NCI-H128 (cell line): Measurements from ENCODE around the gene USB1.

Experiments used
- DNase-seq: peaks from one replicate; lab custom pipeline; 2025; ENCODE audit not compliant: unreplicated experiment; lab: John Stamatoyannopoulos, UW

Gene USB1

DNA sequence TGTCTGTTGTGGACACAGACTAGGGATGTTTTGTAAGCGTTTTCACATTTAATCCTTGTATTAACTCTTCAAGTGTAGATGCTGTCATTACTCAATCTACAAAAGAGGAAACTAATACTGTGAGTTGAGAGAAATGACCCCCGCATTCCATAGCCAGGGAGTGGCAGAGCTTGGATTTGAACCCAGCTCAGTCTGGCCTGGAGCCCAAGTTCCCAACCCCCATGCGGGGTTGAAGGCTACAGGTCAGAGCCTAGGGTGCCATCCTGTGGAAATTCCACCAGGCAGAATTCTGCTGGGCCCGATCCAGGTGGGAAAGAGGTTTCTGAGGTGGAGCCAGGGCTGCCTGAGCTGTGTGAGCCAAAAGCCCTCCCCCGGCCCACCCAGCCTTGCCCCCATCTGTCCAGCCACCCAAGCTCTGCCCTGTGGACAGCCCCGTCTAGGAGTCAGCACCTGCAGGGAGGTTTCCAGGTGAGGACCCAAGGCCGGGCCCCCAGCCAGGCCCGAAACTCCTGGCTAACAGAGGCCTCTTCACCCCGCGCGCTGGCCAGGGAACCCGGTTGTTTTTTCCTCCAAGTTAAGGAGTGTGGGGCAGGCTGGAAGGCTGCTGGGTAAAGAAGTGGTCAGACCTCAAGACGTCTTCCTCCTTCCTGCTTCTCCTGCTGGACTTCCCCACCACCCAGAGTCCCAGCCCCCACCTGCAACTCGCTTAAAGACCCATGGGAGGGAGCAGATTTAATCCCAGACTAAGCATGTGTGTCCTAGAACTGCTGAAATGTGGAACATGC lies 30.0 kb downstream of the USB1 start:
- DNase-seq = no peak

DNA sequence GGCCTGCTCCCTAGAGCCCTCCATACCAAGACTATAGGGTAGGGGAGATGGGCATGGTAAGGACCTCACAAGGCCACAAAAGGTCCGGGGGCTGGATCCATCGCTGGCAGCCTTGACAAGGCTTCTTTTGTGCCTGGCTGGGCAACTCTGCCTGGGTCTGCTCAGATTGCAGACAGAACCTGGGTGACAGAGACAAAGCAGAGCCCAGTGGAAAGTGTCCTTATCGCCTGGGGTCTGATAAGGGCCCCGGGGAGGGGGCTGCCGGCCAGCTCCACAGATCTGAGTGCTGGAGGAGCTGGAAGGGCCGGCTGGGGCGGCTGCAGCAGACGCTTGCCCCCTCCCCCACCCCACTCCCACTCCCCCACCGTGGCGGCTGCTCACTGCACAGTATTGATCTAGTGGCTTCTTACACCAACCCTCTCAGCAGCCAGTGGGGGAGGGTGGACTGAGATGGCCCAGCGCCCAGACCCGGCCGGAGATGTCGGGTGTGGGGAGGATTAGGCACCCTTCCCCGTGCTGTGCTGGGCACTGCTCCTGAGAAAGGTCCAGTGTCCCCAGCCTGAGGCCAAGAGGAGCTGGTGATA lies 31.6 kb downstream of the USB1 start:
- DNase-seq = no peak

DNA sequence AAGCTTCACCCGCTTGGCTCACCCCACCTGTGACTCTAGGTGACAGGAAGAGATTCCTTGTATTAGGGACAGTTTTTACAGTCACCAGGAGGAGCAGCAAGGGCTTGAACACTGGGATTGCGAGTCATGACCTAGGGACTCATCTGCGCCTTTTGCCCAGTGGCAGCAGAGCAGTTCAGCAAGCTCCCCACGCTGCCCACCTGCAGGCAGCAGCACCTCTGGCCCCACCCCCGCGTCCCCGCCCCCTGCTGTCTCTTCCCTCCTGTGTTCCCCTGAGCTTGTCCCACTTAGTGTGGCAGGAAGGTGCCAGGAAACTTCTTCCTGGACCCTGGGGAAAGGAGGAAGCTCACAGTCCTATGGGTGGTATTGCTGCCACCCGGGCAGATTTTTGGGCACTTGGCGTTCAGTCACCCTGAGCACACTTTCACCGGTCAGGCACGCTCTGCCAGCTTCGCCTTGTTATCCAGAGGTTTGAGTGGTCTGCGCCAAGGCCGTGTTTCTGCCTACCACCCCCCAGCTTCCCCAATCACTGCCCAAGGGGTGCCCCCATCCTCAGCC lies 33.0 kb downstream of the USB1 start:
- DNase-seq = no peak

DNA sequence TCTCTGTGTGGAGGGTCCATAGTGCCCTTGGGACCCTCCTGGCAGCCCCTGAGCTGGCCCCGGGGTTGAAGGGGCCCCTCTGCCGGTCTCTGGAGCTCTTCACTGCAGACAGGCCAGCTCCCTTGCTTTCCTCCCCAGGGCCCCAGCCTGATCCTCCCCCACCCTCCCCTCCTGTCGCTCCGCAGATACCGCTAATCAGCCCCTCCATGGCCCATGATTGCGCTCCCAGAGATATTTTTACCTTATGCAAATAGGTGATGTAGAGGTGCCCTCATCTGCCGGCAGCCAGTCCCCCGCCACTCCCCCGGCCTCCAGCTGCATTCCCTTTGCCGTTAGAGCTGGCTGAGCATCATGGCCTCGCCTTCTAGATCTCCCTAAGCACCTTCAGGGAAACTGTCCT lies 33.6 kb downstream of the USB1 start:
- no peak for DNase-seq

DNA sequence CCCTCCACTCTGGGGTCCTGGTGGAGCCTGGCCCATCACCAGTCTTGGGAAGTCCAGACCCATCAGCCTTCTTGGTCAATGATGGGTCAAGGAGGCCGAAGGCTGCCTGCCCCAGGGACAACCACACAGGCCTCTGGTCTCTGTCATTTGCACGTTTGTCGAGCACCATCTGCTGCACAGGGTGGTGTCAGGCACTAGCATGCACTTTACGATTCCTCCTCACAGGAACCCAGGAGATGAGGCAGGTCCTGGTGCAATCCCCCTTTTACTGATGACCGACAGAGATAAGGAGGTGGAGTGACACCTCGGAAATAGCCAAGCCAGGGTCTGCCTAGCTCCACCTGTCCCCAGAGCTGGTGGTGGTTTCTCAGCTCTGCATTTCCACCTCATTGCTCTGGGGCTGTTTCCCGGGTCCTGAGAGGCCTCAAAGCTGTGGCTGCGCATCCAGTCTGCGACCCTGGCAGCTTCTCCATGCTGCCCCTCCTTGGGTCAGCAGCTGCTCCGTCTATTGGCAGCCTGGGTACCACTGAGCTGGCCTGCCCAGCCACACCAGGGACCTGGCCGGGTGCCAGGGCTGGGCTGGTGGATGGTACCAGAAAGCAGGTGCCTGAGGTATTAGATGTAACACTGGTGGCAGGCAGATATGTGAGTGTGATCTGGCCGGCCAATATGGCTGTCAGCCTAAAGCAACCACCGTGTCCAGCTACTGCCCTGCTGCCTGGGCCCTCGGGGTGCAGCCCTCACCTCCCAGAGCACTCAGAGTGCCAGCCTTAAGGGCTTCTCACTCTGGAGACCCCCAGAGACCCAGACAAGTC lies 34.4 kb downstream of the USB1 start:
- no peak for DNase-seq

DNA sequence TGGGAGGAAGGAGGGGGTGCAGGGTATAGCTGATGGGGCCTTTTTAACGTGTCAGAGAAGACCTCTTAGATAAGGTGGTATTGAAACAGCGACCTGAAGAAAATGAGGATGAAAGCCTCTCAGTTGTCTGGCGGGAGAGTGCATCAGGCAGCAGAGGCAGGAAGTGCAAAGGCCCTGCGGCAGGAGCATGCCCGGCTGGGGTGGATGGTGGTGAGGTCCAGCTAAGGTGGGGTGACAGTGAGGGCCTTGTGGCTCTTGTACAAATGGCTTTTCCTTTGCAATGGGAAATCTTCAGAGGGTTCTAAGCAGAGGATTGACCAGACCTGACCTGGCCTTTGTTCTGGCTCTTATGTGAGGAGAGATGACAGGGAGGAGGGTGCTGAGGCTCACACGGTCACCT lies 35.7 kb downstream of the USB1 start:
- DNase-seq = no peak

DNA sequence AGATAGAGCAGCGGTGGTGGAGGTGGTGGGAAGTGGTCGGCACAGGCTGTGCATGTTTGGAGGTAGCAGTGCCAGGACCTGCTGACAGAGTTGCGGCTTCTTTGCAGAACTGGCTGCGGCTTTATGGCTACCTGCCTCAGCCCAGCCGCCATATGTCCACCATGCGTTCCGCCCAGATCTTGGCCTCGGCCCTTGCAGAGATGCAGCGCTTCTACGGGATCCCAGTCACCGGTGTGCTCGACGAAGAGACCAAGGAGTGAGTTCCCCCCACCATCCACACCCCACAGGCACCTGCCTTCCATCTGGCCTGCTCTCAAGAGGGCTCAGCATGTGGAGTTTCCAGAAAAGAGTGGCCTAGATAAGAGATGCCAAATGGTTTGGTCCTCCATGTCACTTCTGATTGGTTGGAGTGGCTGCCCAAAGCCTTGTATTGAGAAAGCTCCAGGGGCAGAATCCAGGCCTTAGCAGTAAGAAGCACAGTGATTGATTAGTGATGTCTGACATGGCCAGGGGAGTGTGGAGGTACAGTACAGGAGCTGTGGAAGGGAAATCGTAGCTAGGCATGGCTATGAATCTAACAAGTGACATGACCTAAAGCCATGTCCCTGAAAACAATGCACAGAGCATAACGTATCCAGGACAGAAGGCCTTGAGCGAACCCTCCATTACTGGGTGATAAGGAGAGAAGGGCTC lies 36.3 kb downstream of the USB1 start:
- DNase-seq = no peak

DNA sequence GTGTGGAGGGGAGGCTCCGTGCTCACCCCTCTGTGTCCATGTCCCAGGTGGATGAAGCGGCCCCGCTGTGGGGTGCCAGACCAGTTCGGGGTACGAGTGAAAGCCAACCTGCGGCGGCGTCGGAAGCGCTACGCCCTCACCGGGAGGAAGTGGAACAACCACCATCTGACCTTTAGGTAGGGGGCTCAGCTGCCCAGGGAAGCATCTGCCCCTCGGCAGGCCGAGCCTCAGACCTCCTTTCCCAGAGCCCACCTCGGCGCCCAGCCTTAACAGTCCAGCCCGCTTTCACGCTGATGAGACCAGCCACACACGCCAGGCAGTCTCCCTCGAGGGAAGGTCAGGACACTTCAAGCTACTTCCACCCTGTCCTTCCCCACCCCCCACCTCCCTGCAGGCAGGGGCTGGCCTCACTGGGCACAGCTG lies 37.0 kb downstream of the USB1 start:
- DNase-seq = no peak

DNA sequence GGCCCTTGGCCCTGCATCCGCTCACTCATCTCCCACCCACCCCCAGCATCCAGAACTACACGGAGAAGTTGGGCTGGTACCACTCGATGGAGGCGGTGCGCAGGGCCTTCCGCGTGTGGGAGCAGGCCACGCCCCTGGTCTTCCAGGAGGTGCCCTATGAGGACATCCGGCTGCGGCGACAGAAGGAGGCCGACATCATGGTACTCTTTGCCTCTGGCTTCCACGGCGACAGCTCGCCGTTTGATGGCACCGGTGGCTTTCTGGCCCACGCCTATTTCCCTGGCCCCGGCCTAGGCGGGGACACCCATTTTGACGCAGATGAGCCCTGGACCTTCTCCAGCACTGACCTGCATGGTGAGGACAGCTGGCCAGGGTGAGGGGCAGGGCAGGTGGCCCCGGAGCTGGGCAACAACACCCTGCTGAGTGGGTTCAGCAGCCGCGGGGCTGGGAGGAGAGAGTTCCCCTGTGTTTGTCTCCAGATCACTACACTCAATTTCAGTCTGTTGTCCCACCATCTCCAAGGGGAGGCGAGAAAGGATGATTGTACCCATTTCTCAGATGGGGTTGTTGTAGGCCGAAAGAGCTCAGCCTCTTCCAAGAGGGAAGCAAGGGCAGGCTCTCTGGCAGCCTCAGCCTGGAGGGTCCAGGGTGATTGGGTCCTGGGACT lies 38.8 kb downstream of the USB1 start:
- no peak for DNase-seq

DNA sequence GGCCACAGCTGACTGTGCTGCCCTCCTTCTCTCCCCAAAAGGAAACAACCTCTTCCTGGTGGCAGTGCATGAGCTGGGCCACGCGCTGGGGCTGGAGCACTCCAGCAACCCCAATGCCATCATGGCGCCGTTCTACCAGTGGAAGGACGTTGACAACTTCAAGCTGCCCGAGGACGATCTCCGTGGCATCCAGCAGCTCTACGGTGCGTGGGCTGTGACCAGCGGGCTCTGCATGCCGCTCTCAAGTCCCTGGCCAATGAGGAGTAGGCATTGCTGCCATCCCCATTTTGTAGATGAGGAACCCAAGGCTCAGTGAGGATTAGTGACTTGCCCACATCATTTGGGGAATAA lies 39.3 kb downstream of the USB1 start:
- DNase-seq = no peak

DNA sequence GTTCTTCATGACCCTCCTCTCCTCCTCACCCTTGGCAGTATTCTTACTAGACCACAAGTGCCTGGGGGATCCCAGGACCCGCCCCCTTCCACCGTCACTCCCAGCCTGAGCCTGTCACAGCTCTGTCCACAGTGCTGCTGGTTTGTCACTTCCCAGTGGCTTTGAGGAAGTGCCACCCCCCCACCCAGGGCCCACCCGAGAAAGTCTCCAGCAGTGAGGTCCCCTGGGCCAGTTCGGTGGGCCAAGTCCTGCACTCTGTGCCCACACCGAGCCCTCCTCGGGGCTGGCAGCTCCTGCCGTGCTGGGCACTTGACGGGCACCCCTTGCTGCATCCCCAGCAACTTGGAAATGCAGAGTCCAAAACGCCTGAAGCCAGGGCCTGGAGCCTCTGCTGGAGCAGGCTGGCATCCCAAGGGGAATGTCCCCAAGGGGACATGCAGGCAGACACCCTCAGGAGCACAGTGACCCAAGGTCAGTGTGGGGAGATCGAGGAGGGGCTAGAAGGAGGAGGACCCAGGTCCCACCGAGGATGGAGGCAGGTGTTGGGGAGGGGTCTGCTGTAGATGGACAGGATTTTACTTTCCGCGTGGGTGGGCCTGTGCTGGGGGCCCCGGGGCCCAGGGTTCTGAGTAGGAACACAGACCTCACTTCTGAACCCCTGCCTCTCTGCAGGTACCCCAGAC lies 39.9 kb downstream of the USB1 start:
- no peak for DNase-seq

DNA sequence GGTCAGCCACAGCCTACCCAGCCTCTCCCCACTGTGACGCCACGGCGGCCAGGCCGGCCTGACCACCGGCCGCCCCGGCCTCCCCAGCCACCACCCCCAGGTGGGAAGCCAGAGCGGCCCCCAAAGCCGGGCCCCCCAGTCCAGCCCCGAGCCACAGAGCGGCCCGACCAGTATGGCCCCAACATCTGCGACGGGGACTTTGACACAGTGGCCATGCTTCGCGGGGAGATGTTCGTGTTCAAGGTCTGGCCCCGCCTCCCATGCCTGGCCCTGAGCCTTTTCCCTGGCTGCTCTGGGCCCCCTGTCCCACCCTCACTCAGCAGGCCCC lies 40.4 kb downstream of the USB1 start:
- DNase-seq = no peak

DNA sequence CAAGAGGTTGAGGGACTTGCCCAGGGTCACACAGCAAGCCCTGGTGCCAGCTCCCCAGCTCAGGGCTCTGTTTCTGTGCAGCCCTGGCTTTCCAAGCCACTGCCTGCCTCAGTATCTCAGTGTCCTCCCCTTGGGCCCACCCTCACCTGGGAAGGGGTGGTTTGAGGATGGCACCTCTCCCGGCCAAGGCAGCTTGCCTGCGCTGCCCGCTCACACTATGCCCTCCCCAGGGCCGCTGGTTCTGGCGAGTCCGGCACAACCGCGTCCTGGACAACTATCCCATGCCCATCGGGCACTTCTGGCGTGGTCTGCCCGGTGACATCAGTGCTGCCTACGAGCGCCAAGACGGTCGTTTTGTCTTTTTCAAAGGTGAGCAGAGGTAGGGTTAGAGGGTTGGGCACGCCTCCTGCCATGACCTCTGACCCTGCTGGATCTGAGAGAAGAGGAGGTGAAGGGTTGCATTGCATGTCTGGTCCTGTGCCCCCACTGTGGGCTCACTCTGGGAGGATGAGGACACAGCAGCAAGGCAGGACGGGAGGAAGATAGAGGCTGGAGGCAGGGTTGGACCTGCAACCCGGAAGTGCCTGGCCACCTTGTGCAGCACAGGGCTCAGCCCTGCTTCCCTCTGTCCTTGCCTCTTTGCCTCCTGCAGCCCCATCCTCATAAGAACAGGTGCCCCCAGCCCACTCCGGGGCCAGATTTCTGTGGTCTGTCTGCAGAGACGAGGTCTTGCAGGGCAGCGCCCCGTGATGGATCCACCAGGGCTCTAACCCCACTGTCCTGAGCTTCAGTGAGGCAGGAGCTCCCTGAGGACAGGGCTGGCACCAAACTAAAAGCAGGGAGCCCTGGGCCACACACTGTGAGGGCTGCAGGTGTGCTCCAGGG lies 41.0 kb downstream of the USB1 start:
- no peak for DNase-seq

DNA sequence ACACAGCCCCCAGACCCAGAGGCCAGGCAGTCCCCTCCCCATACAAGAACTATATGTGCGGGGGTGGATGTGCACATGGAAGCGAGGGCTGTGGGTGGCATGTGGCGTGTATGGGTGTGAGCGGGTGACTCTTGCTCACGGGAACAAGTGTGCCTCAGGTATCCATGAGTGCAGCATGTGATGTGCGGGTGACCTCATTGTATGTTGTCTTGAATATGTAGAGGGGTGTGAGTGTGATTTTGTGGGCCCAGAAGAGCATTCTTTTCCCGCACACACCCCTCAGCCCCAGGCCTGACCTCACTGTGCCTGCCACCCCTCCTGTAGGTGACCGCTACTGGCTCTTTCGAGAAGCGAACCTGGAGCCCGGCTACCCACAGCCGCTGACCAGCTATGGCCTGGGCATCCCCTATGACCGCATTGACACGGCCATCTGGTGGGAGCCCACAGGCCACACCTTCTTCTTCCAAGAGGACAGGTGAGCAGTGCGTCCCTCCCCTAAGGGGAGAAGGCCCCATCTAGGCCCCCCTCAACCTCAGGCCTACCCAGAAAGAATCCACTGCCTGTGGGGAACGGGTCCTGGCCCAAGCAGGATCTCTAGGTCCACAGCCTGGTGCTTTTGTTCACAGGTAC lies 41.8 kb downstream of the USB1 start:
- no peak for DNase-seq

DNA sequence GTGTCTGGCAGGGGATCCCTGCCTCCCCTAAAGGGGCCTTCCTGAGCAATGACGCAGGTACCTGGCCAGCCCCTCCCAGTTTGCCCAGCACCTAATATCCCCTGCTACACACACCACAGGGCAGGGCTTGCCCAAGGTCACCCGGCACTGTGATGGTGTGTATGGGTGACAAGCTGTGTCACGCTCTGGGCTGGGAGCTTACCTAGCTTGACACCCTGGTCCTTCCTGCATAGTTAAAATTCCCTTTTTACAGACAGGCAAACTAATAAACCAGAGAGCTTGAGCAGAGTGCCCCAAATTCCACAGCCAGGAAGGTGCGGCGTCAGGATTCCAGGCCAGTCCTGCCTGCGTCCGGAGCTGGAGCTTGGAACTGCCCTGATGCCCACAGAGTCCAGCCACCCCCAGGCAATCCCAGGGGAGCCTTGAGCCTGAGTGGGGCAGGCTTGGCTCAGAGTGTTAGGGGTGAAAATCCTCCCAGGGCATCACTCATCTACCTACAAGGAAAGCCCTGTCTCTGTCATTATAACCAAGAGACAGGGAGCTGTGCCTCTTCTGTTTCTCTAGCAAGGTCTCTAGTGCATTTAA lies 42.5 kb downstream of the USB1 start:
- DNase-seq = no peak

DNA sequence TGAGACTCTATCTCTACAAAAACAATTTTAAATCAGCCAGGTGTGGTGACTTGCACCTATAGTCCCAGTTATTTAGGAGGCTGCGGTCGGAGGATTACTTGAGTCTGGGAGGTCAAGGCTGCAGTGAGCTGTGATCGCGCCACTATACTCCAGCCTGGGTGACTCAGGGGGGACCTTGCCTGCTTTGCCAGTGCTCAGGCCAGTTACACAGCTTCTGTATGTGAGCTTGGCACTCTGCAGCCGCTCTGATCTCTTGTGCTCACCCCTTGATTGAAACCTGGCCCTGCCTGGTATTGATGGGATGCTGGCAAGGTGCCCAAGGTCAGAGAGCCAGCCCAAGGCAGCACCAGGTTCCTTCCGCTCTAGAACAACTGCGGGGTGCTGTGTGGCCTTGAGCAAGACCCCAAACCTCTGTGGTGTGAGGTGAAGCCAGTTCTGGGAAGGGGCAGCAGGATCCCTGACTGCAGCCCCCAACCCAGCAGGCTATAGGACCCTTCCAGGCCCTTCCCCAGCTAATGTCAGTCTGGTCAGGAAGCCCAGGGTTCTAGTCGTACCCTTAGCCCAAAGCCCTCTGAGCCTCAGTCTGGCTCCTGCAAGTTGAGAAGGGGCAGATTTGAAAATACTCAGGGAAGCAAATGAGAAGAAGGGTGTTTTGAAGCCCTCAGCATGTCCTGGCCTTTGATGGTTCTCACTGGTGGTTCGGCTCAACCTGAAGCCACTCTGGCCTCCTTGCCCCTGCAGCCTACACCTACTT lies 43.2 kb downstream of the USB1 start:
- DNase-seq = no peak

DNA sequence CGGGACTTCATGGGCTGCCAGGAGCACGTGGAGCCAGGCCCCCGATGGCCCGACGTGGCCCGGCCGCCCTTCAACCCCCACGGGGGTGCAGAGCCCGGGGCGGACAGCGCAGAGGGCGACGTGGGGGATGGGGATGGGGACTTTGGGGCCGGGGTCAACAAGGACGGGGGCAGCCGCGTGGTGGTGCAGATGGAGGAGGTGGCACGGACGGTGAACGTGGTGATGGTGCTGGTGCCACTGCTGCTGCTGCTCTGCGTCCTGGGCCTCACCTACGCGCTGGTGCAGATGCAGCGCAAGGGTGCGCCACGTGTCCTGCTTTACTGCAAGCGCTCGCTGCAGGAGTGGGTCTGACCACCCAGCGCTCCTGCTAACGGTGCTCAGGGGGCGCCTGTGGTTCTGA lies 43.9 kb downstream of the USB1 start:
- no peak for DNase-seq
